Suprapubic skin (tissue), 4 donors: ENCODE data around the gene PAM16.

Source experiments
- EP300 ChIP-seq: sonication (generic); formaldehyde crosslinking; IDR thresholded peaks from one replicate; pipeline ENCODE4 v1.6.1; 2017; ENCODE audit warnings: antibody characterized with exemption
- POLR2A ChIP-seq, 2 donors: fragments of 450-650 bp; IDR thresholded peaks; one replicate each; pipeline ENCODE4 v1.6.1; 2017; ENCODE audit warnings: antibody characterized with exemption in 2 of 2, mild to moderate bottlenecking in 2 of 2, moderate library complexity in 2 of 2
- POLR2AphosphoS5 ChIP-seq, 3 donors: sonication (generic); formaldehyde crosslinking; IDR thresholded peaks; one replicate each; pipeline ENCODE4 v1.6.1; 2017; ENCODE audit warnings: antibody characterized with exemption in 3 of 3
- TF ChIP-seq, protein P1 (sequence below), 2 donors: fragments of 200-600 bp in 1 of 2; fragments of 450-650 bp in 1 of 2; sonication (generic) in 1 of 2; IDR thresholded peaks; one replicate each; pipeline ENCODE4 v1.5.1; 2016 to 2019; ENCODE audit warnings: antibody characterized with exemption in 2 of 2, mild to moderate bottlenecking in 1 of 2, moderate library complexity in 1 of 2

DNA sequence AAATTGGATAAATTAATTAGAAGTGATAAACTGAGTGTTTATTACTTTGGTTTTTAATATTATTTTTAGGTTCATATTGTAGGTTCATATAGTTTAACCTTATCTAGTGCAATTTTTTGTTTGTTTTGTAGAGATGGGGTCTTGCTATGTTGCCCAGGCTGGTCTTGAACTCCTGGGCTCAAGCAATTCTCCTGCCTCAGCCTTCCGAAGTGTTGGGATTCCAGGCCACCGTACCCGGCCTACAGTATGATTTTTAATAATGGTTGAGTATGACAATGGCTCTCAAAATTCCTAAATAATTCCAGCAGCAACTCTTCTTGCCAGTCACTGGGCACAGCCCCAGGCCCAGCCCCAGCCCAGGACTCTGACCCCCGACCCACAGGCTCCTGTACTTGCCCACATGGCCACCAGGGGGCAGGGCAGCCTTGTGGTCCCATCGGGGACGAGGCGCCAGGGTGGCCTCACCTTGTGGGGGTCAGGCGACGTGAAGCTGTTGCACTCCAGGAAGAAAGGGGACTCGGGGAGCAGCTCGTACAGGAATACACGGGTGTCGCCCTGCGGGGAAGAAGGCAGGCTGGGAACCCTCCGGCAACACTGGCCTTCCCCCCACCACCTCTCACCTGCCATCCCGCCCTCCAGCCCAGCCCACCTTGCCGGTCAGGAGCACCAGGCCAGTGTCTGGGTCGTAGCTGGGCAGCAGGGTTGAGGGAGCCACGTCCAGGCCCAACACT, 7.9 kb upstream of the PAM16 start:
- peak in 1 of 3 donors; percentile 28 for TF ChIP-seq POLR2AphosphoS5 (IDR thresholded peaks at IDR 0.05)
- TF ChIP-seq, protein P1, sequence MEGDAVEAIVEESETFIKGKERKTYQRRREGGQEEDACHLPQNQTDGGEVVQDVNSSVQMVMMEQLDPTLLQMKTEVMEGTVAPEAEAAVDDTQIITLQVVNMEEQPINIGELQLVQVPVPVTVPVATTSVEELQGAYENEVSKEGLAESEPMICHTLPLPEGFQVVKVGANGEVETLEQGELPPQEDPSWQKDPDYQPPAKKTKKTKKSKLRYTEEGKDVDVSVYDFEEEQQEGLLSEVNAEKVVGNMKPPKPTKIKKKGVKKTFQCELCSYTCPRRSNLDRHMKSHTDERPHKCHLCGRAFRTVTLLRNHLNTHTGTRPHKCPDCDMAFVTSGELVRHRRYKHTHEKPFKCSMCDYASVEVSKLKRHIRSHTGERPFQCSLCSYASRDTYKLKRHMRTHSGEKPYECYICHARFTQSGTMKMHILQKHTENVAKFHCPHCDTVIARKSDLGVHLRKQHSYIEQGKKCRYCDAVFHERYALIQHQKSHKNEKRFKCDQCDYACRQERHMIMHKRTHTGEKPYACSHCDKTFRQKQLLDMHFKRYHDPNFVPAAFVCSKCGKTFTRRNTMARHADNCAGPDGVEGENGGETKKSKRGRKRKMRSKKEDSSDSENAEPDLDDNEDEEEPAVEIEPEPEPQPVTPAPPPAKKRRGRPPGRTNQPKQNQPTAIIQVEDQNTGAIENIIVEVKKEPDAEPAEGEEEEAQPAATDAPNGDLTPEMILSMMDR (IDR thresholded peaks at IDR 0.05): peak; percentile 92 to 98
- TF ChIP-seq POLR2A (IDR thresholded peaks at IDR 0.05): no peak
- TF ChIP-seq EP300: no peak
